Hippocampal formation (tissue), 2 donors: ENCODE data around the gene BNIP3.
"Not testable (repeated sequence)": the region's sequence is repeated elsewhere in the genome, so short reads cannot be mapped to it uniquely, and the experiment has no call there.

Experiments used
- DNase-seq, 2 donors: peaks; one replicate each; lab custom pipeline; 2025; lab: John Stamatoyannopoulos, UW

BNIP3 gene

DNA sequence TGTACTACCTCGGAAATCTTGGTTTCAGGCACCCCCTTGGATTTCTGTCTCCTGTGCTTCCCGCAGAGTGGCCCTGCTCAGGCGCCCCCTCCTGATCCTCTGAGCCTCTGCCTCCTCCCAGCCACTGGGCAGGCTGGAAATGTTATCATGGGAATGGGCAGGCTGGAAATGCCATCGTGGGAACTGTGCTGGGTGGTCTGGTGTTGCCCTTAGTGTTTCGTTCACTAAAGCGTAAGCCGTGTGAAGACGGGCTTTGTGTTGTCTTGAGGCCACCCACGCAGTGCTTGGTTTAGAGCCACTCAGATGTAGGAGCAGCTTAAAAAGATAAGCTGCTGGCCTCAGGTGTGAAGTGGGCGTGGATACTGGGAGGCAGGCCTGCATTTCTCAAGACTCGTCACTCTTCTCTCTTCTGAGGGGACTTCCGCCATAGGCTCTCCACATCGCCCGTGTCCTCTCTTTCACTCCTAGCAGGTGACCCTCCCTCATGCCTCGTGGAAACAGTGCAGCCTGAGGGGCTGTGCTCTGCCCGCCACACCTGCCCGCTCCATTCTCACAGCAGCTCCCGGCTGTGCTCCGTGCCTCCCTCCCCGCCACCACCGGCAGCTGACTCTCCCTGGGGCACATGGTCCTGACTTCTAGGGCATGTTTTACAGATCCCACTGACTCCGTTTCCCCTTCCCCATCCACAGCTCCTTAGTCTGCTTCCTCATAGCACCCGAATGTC lies 52.4 kb downstream of the BNIP3 start:
- DNase-seq = no peak

DNA sequence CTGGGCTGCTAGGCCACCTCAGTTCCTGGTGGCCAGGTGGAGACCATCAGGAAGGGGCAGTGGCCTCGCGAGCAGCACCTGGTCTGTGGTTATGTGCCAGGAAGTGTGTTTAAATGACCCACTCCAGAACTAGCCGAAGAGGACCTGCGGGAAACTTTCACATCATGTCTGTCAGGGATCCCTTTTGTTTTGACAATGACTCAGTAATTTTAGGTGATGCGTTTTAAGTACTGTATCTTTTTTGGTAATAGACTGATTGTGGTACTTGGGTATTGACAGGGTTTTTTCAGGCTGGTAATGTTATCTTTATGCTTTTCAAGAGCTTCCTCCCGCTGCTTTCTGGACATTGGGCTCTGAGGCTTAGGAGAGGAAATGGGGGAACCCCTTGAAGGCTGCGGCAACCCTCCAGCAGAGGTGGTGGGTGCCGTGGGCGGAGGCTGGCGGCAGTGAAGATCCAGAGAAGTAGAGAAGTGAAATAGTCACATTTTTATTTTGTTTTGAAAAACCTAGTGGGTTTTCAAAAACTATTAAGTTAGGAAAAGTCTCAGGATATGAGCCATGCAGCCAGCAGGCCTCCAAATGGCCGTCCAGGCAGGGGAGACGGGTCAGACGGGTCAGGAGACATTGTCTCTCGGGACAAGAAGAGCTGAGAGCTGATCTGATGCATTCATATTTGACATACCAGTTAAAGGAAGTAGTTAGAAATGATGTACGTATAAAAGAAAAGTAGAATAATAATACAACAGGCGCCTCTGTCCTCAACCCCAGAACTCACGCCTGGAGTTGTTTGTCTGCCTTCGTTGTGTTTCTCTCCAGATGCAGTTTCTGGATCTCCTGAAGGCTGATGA lies 53.3 kb downstream of the BNIP3 start:
- DNase-seq = no peak

DNA sequence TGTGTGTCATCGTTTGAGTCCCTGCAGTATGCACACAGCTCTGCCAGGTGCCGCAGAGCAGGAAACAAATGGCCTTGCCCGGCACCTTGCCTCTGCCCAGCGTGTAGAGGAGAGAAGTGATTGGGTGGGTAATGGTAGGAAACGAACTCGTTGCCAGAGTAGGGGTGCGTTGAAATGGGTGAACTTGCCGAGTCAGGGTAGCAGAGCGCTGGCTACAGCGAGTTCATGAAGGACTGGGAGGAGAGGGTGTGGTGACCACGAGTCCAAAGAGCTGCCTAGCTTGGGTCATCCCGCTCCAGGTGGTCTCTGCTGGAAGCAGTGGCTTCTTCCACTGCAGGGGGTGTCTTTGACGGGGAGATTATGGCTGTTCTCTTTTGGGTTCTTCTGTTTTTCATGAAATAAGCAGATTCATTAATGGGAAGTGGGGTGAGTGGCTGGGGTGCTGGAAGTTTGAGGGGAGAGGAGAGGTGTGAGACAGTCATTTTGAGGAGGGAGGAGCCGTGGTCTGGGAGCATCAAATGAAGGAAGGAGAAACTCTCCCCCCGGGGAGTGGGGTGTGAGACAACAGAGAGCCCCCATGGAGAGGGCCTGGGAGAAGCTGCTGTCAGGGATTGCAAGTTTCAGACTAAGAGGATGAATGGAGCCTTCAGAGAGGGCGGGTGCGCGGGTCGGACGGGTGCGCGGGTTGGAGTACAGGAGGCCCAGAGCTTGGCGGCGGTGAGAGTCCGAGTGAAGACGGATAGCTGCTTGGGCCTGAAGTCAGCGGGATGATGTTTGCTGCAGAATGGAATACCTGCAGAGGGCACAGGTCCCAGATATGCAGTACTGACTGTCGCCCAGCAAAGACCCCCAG lies 54.8 kb downstream of the BNIP3 start:
- DNase-seq = no peak

DNA sequence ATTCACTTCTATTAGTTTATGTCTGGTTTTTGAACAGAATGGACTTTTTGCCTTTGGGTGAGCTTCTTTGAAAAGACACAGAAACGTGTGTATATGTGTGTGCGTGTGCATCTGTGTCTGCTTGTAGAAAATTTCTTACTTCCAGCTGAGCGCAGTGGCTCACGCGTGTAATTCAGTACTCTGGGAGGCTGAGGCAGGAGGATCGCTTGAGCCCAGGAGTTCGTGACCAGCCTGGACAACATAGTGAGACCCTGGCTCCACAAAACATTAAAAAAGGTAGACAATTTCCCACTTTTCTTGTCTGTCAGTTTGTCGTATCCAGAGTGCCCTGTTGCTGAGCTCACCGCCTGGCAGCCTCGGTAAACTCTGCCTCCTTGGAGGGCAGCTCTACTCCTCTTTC lies 55.5 kb downstream of the BNIP3 start:
- no peak for DNase-seq

DNA sequence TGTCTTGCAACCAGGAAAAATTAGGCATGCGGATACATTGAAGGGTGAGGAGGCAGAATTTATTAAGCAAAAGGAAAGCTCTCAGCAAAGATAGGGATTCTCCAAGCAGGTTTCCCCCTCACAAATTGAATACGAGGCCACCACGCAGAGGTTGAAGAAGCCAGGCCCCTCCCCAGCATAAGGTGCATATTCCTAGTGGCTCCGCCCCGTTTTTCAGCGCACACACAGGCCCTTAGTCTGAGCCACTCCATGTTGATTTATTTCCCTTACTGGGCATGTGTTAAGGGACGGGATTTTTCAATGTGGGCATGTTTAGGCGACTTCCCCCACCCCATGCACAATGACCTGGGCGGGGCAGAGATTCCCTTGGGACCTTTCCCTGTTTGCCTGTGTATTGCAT lies 56.0 kb downstream of the BNIP3 start:
- no peak for DNase-seq

GRCh38 chr10:131925011-131925649 lies 56.6 kb downstream of the BNIP3 start:
- DNase-seq = no peak

DNA sequence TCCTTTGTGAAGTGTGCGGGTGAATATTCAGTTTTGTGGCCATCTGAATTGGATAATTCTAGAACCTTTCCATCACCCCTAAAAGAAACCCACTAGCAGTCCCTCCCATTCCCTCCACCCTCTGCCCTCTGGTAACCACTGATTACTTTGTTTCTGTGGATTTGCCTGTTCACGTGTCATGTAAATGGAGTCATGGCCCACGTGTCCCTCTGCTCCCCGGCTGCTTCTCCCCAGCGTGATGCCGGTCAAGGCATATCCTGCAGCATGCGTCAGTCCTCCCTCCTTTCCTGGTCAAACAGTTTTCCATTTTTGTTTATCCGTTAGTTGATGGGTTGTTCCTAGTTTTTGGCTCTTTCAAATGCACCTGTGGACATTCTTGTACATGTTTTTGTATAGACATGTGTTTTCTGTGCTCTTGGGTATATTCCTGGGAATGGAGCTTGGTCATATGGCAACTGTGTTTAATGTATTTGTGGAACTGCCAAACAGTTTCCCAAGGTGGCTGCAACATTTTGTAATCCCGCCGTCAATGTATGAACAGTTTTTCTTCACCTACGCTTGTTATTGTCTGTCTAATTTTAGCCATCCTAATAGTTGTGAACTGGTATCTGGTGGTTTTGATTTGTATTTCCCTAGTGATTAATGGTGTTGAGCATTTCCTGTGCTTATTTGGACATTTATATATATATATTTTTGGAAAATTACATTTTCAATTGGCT lies 58.5 kb downstream of the BNIP3 start:
- no peak for DNase-seq

DNA sequence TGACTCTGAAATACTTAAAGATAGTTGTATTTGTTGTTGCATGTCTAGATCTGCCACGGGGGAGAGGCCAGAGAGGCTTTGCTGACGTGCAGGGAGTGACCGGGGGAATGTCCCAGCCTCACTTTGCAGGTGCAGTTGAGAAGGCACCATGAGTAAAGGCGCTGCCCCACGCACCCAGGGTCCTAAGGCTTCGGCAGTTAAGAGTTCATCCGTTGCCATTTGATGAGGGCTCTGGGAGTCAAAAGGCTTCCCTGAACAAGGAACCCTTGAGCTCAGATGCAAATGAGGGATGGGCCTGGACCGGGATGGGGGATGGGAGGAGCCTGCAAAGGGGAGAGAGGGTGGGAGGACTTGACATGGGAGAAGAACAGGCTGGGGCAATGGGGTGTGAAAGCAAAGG lies 60.5 kb downstream of the BNIP3 start:
- DNase-seq = peak; percentile 23 to 31

GRCh38 chr10:131920693-131921092 lies 61.0 kb downstream of the BNIP3 start:
- no peak for DNase-seq

- no peak for DNase-seq
Measured at GRCh38 chr10:131920151-131920550, 61.6 kb downstream of the BNIP3 start.

- DNase-seq = not testable (repeated sequence)
Measured at GRCh38 chr10:131919461-131919860, 62.3 kb downstream of the BNIP3 start.
